ENCODE results near the gene OR11H7.
"Not testable (repeated sequence)": the region's sequence is repeated elsewhere in the genome, so short reads cannot be mapped to it uniquely, and the experiment has no call there.

Gene OR11H7

DNA sequence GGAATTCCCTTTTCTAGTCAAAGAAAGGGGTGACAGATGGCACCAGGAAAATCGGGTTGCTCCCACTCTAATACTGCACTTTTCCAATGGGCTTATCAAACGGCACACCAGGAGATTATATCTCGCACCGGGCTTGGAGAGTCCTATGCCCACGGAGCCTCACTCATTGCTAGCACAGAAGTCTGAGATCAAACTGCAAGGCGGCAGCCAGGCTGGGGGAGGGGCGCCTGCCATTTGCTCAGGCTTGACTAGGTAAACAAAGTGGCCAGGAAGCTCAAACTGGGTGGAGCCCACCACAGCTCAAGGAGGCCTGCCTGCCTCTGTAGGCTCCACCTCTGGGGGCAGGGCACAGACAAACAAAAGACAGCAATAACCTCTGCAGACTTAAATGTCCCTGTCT, 51.5 kb downstream of the OR11H7 start:
- DNase-seq, result not testable (repeated sequence)

Data from stimulated activated CD4-positive, alpha-beta T cell treated with anti-CD3 and anti-CD28 coated beads, Interleukin-12 subunit alpha, Interleukin-12 subunit beta, amount 100 ng/mL, for 4 hours (primary cell).